IPS DF 6.9 (cell line): ENCODE data around the gene RAB23.

ENCODE experiments used
- DNase-seq: peaks from one replicate; pipeline ENCODE4 v3.0.0-alpha.2; 2013; ENCODE audit warnings: low read depth, low spot score
- H3K27ac ChIP-seq: one replicate; pipeline ENCODE4 v1.5.1; 2013; ENCODE audit warnings: low read length, control low read depth
- H3K27me3 ChIP-seq: 2 replicates; pipeline ENCODE4 v1.6.1; 2013; ENCODE audit warnings: mild to moderate bottlenecking, low read length; ENCODE audit not compliant: control insufficient read depth, insufficient read depth
- H3K36me3 ChIP-seq: 2 replicates; pipeline ENCODE4 v1.6.1; 2013; ENCODE audit warnings: low read length; ENCODE audit not compliant: control insufficient read depth, insufficient read depth
- H3K4me1 ChIP-seq: 2 replicates; pipeline ENCODE4 v1.6.1; 2013; ENCODE audit warnings: low read length; ENCODE audit not compliant: control insufficient read depth, insufficient read depth
- H3K4me3 ChIP-seq: 2 replicates; pipeline ENCODE4 v1.5.1; 2013; ENCODE audit warnings: mild to moderate bottlenecking, low read length
- H3K9me3 ChIP-seq: 2 replicates; pipeline ENCODE4 v1.6.1; 2013; ENCODE audit warnings: low read length, inconsistent platforms; ENCODE audit not compliant: control insufficient read depth, insufficient read depth
- WGBS: extraction: QIAGEN DNeasy Blood & Tissue Kit; methylation state at CpG from one replicate; pipeline ENCODE4 v1.1.7; 2013; ENCODE audit warnings: mixed read lengths, missing lambda C conversion rate; ENCODE audit not compliant: insufficient read length, insufficient coverage; 5-methylcytosine and 5-hydroxymethylcytosine counted together

RAB23 gene

DNA sequence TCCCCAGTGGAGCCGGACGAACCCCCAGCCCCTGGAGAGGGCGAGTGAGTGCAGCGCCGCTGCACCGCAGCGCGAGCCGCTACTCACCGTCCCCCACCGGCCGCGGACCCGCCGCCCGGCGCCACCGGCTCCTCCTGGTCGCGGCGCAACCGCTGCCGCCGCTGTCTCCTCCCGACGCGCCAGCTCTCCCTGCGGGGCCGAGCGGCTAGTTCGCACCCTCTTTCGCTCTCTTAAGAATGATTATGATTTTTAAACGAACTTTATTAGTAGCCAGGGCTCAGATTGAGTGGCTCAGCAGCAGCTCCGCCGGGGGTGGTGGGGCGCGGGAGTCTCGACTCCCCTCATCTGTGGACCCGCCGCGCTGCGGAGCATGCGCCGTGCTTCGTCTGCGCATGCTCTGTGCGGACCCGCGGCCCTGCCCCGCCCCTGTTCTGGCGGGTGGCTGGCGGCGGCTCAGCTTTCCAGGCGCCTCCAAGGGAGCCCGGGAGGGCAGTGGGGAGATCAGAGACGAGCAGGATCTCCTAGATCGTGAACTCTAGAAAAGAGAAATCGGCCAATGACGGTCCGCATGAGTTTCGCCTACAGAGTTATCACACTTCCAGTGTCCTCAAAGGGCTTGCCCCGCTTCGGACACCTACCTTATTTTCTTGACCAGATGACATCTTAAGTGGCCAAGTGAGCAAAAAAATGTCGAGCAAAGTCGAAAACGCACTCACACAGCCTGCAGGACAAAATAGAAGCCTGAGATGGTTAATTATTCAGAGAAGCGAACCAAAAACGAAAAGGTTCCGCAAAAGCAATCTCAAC, at the start of gene RAB23:
Gene RAB23, minus strand, starts transcription at position 372 of the 807 bp plus-strand sequence. CDS start 11,927 bp downstream, outside the sequence.
- no peak within 1 kb of the TSS for H3K27ac ChIP-seq
- no CpG with 5 or more reads among the region's 69 CpGs for WGBS
- peak; percentile 63 for DNase-seq

GRCh38 chr6:57268294-57268640, 46.2 kb upstream of the RAB23 start:
- H3K4me3 ChIP-seq: no peak overlapping the region
- no peaks in the 10 kb centered on the region for H3K27me3 ChIP-seq
- no peak for DNase-seq
- H3K27ac ChIP-seq: no peak overlapping the region
- no peaks in the 10 kb centered on the region for H3K9me3 ChIP-seq
- no peaks in the 10 kb centered on the region for H3K4me1 ChIP-seq
- no peaks in the 10 kb centered on the region for H3K36me3 ChIP-seq

More for the DNA sequence above, at the start of gene RAB23:
- Histone ChIP-seq H3K27me3 (no peaks in the 10 kb centered on the region), H3K4me3 (peak within 1 kb of the TSS; percentile 94), H3K36me3 (no peaks in the 10 kb centered on the region), H3K9me3 (no peaks in the 10 kb centered on the region), H3K4me1 (no peaks in the 10 kb centered on the region)

GRCh38 chr6:57267586-57268293, 45.6 kb upstream of the RAB23 start:
- H3K27me3 ChIP-seq: no peaks in the 10 kb centered on the region
- no peak overlapping the region for H3K27ac ChIP-seq
- WGBS: no CpG with 5 or more reads among the region's 10 CpGs
- H3K9me3 ChIP-seq: no peaks in the 10 kb centered on the region
- H3K4me3 ChIP-seq: no peak overlapping the region
- H3K4me1 ChIP-seq: no peaks in the 10 kb centered on the region
- DNase-seq: no peak
- H3K36me3 ChIP-seq: no peaks in the 10 kb centered on the region

DNA sequence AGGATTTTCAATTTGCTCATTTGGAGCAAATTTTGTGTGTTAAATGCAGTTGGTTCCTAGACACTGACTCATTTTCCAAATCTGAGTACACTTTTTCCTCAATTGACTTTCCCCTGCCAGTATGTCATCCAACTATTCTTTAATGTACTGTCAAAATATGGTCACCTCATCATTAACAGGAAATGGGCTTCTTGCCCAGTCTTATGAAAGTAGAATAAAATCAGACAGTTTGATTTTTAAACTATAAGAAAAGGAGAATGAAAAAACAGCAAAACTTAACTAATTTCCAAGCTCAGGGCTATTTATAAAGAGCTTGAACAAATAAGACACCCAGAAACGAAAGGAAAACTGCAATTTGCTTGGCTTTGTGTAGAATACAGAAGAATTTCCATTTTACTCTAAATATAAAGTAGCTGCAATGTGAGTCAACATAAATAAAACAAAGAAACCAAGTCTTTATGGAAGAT, 43.7 kb upstream of the RAB23 start:
- Histone ChIP-seq H3K36me3 (no peaks in the 10 kb centered on the region), H3K27ac (no peak overlapping the region), H3K4me3 (no peak overlapping the region), H3K27me3 (no peaks in the 10 kb centered on the region), H3K4me1 (no peaks in the 10 kb centered on the region), H3K9me3 (no peaks in the 10 kb centered on the region)
- WGBS: no CpG with 5 or more reads among the region's 1 CpG
- DNase-seq: no peak

GRCh38 chr6:57263739-57264138, 41.6 kb upstream of the RAB23 start:
- H3K27ac ChIP-seq: no peak overlapping the region
- WGBS: no CpG with 5 or more reads among the region's 2 CpGs
- no peaks in the 10 kb centered on the region for H3K27me3 ChIP-seq
- H3K4me1 ChIP-seq: no peaks in the 10 kb centered on the region
- H3K4me3 ChIP-seq: no peak overlapping the region
- H3K9me3 ChIP-seq: no peaks in the 10 kb centered on the region
- no peaks in the 10 kb centered on the region for H3K36me3 ChIP-seq
- DNase-seq: no peak

DNA sequence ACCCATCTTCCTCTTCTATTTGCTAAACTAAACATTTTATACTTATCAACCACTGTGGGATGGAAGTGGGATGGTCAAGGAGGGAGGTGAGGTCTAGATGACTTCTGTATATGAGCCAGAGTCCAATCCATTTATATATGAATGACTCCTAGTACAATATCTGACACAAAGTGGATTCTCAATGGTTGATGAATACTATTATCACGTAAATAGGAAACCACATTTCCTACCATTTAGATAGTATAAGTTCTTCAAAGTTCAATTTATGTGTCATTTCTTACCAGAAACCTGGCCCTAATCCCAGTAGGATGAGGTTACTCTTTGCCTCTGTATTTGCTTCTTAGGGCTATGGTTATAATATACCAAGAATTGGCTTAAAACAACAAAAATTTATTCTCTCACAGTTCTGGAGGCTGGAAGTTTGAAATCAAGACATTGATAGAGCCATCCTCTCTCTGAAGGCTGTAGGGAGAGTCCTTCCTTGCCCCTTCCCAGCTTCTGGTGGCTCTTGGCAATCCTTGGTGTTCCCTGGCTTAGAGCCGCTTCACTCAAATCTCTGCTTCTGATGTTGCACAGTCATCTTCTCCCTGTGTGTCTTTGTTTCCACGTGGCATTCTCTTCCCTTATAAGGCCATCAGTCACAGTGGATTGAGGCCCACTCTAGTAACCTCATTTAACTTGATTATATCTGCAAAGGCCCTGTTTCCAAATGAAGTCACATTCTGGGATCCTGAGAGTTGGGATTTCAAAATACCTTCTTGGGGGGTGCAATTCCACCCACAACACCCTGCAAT, 41.0 kb upstream of the RAB23 start:
- H3K27ac ChIP-seq: no peak overlapping the region
- H3K9me3 ChIP-seq: no peaks in the 10 kb centered on the region
- no peaks in the 10 kb centered on the region for H3K27me3 ChIP-seq
- H3K4me1 ChIP-seq: no peaks in the 10 kb centered on the region
- DNase-seq: no peak
- no peak overlapping the region for H3K4me3 ChIP-seq
- H3K36me3 ChIP-seq: no peaks in the 10 kb centered on the region
- WGBS: no CpG with 5 or more reads among the region's 3 CpGs

- no peaks in the 10 kb centered on the region for H3K27me3 ChIP-seq
- no peaks in the 10 kb centered on the region for H3K9me3 ChIP-seq
- no CpG with 5 or more reads among the region's 2 CpGs for WGBS
- H3K4me3 ChIP-seq: no peak overlapping the region
- no peaks in the 10 kb centered on the region for H3K36me3 ChIP-seq
- DNase-seq: no peak
- no peak overlapping the region for H3K27ac ChIP-seq
- no peaks in the 10 kb centered on the region for H3K4me1 ChIP-seq
Observed at GRCh38 chr6:57262488-57262887, 40.4 kb upstream of the RAB23 start.

DNA sequence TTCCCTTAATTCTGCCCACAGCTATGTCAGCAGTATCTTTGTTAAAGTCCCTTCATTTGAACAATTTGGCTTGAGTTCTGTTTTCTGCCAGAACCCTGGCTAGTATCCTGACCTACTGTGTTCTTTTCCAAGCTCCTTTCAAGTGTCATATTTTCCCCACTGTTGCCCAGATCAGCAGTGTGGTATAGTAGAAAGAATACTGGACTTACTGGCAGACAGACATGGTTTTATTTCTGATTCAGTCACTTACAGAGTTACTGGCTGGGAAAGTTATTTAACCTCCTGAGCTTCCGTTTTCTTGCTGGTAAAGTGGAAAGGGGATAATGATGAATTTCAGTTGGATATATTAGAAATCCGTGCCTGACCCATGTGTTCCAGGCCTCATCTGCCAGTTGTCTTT, 39.8 kb upstream of the RAB23 start:
- H3K9me3 ChIP-seq: no peaks in the 10 kb centered on the region
- no peaks in the 10 kb centered on the region for H3K36me3 ChIP-seq
- WGBS: no CpG with 5 or more reads among the region's 2 CpGs
- H3K27me3 ChIP-seq: no peaks in the 10 kb centered on the region
- no peak overlapping the region for H3K27ac ChIP-seq
- no peak overlapping the region for H3K4me3 ChIP-seq
- H3K4me1 ChIP-seq: no peaks in the 10 kb centered on the region
- DNase-seq: no peak

GRCh38 chr6:57259064-57259463, 37.0 kb upstream of the RAB23 start:
- no peaks in the 10 kb centered on the region for H3K9me3 ChIP-seq
- no peaks in the 10 kb centered on the region for H3K4me1 ChIP-seq
- no peaks in the 10 kb centered on the region for H3K36me3 ChIP-seq
- DNase-seq: no peak
- no peaks in the 10 kb centered on the region for H3K27me3 ChIP-seq
- no peak overlapping the region for H3K27ac ChIP-seq
- no CpG with 5 or more reads among the region's 2 CpGs for WGBS
- H3K4me3 ChIP-seq: no peak overlapping the region

GRCh38 chr6:57257911-57258541, 35.9 kb upstream of the RAB23 start:
- no peaks in the 10 kb centered on the region for H3K36me3 ChIP-seq
- DNase-seq: no peak
- no peaks in the 10 kb centered on the region for H3K4me1 ChIP-seq
- WGBS: no CpG with 5 or more reads among the region's 10 CpGs
- H3K27ac ChIP-seq: no peak overlapping the region
- H3K27me3 ChIP-seq: no peaks in the 10 kb centered on the region
- H3K9me3 ChIP-seq: no peaks in the 10 kb centered on the region
- no peak overlapping the region for H3K4me3 ChIP-seq
